NCI-H2107 treated with DMSO at 0.1 percent for 48 hours (cell line): ENCODE results near the gene KRT5.

Experiments
- DNase-seq: peaks from one replicate; lab custom pipeline; 2025; ENCODE audit not compliant: unreplicated experiment; lab: John Stamatoyannopoulos, UW

The KRT5 gene

GRCh38 chr12:52519826-52520662, at the start of gene KRT5:
KRT5 (minus strand) TSS chr12:52520394; CDS start chr12:52520296, 98 bp downstream.
- DNase-seq, result no peak

DNA sequence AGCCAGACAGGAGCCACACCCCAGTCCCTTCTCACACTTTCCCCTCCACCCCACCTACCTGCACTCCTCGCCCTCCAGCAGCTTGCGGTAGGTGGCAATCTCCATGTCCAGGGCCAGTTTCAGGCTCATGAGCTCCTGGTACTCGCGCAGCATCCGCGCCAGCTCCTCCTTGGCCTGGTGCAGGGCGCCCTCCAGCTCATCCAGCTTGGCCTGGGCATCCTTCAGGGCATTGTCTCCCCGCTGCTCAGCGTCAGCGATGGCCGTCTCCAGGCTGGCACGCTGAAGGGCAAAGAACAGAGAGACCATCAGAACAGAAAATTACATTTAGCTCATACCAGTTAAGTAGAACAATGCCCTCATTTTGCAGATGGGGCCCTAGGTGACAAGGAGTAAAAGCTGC, 47.9 kb upstream of the KRT5 start:
- DNase-seq, result no peak

DNA sequence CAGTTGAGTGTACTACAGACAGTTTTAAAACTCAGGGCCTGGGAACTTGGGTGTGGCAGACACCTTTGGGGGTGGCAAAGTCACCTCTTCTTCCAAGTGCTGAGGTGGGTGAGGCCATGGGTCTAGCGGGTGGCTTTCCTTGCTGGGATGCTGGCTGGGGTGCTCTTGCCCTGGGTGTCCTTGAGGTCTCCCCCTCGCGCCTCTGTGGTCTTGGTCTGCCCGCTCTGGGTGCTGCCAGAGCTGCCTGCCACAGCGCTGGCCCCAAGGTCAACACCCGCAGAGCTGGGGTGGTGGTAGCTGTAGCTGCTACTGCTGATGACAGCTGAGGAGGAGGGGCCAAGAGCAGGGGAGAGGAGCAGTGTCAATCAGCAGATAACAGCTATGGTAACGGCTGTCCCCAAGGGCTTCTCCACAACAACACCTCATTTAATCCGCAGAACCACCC, 46.7 kb upstream of the KRT5 start:
- no peak for DNase-seq

GRCh38 chr12:52564582-52564981, 44.4 kb upstream of the KRT5 start:
- no peak for DNase-seq

DNA sequence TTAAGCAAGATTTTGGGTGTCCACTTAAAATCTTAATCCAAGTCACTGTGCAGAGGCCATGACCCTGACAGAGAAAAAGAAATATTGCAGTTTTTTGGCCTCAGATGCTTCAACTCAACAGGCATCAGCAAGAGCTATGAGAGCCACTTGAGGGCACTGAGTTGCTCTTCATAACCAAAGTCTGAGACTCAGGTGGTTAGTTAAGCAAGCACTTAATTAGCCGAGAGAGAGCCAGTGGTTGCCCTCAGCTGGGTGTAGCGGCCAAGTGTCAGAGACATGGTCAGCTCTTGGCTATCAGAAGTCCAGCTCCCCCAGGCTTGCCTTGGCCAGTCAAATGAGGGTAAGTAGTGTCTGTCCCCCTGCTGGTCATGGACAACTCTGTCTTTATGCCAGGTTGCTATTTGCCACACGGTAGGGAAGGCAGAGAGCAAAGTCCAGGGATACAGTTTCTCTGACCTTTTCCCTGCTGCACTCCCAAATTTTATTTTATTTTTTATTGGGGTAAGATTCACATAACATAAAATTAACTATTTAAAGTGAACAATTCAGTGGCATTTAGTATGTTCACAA, 41.8 kb upstream of the KRT5 start:
- no peak for DNase-seq

DNA sequence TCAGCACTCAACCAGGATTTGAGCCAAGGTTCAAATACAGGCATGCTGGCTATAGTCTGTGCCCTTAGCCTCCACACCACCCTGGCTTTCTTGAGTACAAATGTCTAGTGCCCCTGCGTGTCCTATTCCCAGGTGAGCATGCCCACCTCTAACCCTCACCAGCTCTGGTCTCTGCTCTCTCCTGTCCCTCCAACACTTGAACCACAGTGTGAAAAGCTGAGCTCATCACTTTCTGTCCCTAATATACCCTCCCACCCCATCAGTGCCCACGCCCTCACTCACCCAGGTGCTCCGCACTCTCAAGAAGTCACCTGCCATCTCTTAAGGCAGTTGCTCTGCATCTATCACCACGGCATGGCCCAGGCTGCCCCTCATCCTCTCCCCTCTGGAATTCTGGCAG, 39.8 kb upstream of the KRT5 start:
- no peak for DNase-seq

DNA sequence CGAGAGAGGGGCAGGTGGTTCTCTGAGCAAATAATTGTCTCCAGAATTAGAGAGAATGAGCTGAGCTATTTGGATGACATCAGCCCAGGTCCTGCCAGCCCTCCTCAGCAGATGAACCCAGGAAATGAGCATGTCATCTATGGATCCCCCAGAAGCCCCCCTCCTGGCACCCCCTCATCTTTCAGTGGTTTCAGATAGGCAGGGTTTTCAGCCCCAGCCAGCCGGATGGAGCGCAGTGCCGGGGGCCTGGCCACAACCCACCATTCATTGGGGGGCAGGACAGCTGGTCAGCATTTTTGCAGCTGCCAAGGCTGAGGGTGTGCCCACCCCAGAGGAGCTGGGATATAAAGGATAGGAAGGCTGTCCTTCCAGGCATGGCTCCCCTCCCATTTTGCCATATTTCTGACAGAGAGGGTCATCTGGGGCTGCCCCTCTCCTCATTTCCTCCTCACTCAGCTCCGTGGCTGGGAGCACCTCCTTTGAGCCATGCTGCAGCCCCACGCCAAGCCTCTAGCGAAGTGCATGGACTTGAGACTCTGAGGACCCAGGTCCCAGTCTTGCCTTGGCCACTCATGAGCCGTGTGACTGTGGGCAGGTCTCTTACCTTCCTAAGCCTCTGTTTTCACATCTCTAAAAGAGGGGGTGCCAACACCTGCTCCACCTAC, 38.7 kb upstream of the KRT5 start:
- DNase-seq, result no peak

DNA sequence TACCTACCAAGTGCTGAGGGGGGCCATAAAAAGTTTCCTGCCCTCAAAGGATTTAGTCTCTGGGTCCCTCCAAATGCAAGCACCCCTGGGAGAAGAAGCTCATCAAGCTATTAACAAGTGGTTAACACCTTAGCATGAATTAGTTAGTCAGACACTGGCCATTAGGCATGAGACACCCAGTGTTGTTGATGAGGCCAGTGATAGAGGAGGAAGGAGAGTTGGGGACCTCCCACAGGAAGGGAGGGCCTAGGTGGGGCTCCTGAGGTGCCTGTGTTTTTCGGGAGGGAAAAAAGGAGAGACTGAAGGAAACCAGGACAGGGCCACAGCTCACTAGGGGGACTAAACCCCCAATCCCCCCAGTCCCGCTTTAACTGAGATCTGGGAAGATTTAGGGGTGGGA, 37.3 kb upstream of the KRT5 start:
- DNase-seq, result no peak

DNA sequence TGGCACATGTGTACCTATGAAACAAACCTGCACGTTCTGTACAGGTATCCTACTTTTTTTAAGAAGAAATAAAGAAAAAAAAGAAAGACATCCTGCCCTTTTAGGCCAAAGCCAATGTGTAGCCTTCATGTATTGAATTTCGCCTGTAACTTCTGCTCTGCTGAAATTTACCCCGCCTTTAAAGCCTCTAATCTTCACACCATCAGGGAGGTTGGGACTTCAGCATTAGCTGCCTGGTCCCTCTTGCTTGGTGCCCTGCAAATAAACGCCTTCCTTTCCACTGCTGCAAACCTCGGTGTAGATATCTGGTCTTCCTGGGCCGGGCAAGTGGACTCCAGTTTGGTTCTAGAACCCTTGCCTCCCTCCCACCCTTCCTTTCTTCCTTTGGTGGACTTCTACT, 35.4 kb upstream of the KRT5 start:
- no peak for DNase-seq

DNA sequence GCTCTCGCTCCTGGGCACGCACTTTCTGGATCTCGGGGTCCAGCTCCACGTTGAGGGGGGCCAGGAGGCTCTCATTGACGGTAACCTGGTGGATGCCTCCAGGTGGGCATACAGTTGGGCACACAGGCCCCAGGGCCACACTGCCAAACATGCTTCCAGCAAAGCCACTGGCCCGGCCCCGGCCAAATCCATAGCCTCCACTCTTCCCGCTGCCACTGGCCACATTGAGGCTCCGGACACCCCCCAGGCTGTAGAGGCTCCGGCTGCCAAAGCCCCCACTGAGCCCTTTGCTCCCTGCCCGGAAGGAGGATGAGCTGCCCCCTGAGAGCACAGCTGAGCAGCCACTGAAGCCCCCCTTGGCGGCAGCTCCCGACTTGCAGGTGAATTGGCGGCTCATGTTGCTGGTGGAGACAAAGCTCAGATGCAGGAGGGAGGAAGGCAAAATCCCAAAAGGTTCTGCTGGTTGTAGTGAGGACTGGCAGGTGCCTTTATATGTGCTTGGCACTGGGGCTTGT, 32.5 kb upstream of the KRT5 start, which contains the start of gene KRT71:
Gene KRT71, minus strand, starts transcription at position 465 of the 515 bp plus-strand sequence. Its CDS starts 68 bp downstream, at position 397.
- no peak for DNase-seq

GRCh38 chr12:52552055-52552454, 31.9 kb upstream of the KRT5 start:
- DNase-seq, result no peak

DNA sequence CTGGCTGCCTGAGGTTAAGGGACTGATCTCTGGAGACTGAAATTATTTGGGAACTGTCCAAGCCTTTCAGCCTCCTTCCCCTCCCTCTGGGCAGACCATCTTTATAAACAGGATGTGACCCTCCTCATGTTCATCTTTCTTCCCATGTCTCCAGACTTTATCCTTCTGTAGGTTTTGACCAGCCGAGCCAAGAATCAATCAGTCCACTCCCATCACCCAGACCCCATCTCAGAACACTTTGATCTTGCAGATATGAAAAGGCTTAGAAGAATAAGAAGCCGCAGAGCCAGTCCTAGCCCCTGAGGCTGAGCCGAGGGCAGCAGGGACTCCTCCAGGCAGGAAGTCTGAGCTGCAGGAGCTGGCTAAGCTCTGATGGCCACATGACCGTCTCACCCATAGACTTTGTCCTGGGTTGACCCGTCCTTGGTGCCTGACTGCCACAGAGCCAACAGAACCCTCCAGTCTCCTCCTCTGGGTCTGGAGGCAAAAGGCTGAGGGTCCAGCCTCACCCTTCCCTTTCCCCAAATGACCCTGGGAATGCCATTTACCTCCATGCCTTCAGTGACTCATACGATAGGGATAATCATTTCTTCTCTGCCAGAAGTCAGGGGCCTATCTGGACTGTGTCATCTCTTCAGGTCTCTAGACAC, 31.1 kb upstream of the KRT5 start:
- DNase-seq, result no peak

DNA sequence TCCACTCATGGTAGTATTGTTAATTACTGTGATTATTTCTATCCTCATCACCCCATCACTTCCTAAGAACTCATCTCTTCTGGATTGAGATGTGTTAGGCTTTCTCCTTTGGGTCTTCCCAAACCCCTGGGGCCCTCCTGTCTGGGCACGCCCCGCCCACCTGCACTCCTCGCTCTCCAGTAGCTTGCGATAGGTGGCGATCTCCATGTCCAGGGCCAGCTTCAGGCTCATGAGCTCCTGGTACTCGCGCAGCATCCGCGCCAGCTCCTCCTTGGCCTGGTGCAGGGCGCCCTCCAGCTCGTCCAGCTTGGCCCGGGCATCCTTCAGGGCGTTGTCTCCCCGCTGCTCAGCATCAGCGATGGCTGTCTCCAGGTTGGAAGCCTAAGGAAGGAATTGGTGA, 25.9 kb upstream of the KRT5 start:
- no peak for DNase-seq

GRCh38 chr12:52543985-52544883, 24.0 kb upstream of the KRT5 start:
- DNase-seq, result no peak

GRCh38 chr12:52542785-52543318, 22.7 kb upstream of the KRT5 start:
- DNase-seq, result no peak

DNA sequence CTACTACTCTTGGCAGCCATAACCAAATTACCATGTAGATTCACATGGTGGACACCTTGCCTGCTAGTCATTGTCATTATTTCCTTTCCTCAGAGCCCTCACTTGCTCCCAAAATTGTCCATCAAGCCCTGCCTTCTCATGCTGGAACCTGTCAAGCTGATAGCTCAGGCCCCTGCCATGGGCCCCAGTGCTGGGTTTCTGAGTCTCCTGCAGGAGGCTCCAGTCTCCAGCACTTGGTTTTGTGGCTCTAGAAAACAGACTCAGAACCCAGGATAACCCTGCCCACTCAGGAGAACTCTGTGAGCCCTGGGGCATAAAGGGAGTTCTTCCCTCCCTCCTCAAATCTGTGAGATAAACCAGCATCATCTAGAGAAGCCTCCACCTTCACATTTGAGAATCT, 22.0 kb upstream of the KRT5 start:
- no peak for DNase-seq

DNA sequence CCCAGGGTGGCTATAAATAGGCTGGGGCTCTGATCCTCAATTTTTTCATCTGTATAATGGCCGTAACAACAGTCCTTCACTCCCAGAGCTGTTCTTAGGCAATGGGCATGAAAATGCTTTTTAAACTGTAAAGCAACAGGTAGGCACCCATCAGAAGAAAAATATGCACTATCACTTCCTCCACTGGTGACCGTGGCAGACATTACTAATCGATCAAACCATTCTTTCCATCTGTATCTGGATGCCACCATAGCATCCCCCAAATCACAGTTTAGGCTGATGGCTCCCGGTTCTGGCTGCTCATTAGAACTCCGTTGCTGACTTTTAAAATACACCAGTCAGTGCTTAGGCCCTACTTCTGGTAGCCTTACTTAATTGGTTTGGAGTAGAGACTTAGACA, 21.5 kb upstream of the KRT5 start:
- DNase-seq, result no peak

- no peak for DNase-seq
Observed at GRCh38 chr12:52540531-52540930, 20.3 kb upstream of the KRT5 start.

DNA sequence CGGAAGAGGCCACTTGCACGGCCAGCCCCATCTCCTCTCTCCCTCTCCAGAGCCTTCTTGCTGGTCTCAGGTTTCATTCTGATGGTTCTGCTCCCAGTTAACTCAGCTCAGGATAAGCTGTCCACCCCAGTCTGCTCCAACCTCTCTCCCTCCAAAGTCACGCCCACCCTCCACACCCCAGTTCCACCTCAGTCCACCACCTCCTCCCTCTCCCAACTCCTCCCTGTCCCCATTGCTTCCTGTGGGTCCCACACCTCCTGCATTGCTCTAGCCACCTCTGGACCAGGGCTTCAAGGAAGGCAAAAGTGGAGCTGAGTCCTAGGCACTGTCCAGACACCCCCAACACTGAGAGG, 19.6 kb upstream of the KRT5 start:
- no peak for DNase-seq
